ENCODE results near the gene SYVN1. TPM values are rescaled to one million over a fixed set of nuclear protein-coding genes. Genes with fewer than 3 reads are reported as not detected.
A peak's percentile ranks its signal among the peaks of the same experiment; 100 is the strongest.

SYVN1 gene
- total RNA-seq (100 to 1,000 TPM in 1 of 2 donors, 10 to 100 TPM in 1; 19.9 to 210 TPM), polyA plus RNA-seq (10 to 100 TPM; 41.1 to 72.1 TPM)

- TF ChIP-seq RXRA (IDR thresholded peaks at IDR 0.05) = peak; percentile 39 to 75
- peak in 1 of 2 donors; percentile 48 for TF ChIP-seq EGR1 (IDR thresholded peaks at IDR 0.05; ENCODE audit: low read depth in 2 of 2)
- TF ChIP-seq REST (IDR thresholded peaks at IDR 0.05) = peak; percentile 85
- no peak for TF ChIP-seq MAX (IDR thresholded peaks at IDR 0.05)
- peak; percentile 90 for TF ChIP-seq NR2F2 (IDR thresholded peaks at IDR 0.05)
- no peak for TF ChIP-seq CTCF (IDR thresholded peaks at IDR 0.05; ENCODE audit: low read depth, low read length, missing input control)
- peak; percentile 90 to 97 for TF ChIP-seq GABPA (IDR thresholded peaks at IDR 0.05 in 1 of 2, conservative IDR thresholded peaks at IDR 0.05 in 1 of 2)
- TF ChIP-seq HNF4G (IDR thresholded peaks at IDR 0.05) = no peak
- TF ChIP-seq YY1 (IDR thresholded peaks at IDR 0.05) = peak; percentile 64
- TF ChIP-seq JUND (IDR thresholded peaks at IDR 0.05) = peak in 1 of 2 donors; percentile 38
- no peak for TF ChIP-seq RAD21 (IDR thresholded peaks at IDR 0.05)
- TF ChIP-seq TAF1 (conservative IDR thresholded peaks at IDR 0.05) = no peak
- no peak for TF ChIP-seq HNF4A (conservative IDR thresholded peaks at IDR 0.05)
- under 1% methylated on average over 60 of the region's 60 CpGs for WGBS
These were observed at the start of gene SYVN1 for GRCh38 chr11:65134240-65134951. Gene SYVN1, minus strand, starts transcription at chr11:65134519. Its CDS starts 918 bp downstream, at chr11:65133601.

GRCh38 chr11:65183201-65183891, 49.0 kb upstream of the SYVN1 start:
- Histone ChIP-seq H3K4me1 (ENCODE audit: control insufficient read depth in 4 of 4, insufficient read depth in 4 of 4, low read length in 3 of 4) (peaks cover 6 to 23% (median 15%) of the 10 kb centered on the region in 4 donors), H3K9ac (ENCODE audit: low read depth in 1 of 2, low read length in 2 of 2) (no peak overlapping the region), H3K4me3 (ENCODE audit: low read depth in 1 of 3, low read length in 3 of 3) (no peak overlapping the region), H3K9me3 (ENCODE audit: control insufficient read depth in 4 of 4, low read length in 3 of 4) (no peaks in the 10 kb centered on the region), H3K27ac (ENCODE audit: low read depth in 1 of 2, low read length in 2 of 2) (no peak overlapping the region), H3K36me3 (ENCODE audit: control insufficient read depth in 4 of 4, insufficient read depth in 3 of 4, low read depth in 1 of 4, low read length in 3 of 4) (peaks cover 3 to 24% (median 16%) of the 10 kb centered on the region in 4 donors), H3K27me3 (ENCODE audit: control insufficient read depth in 4 of 4, insufficient read depth in 4 of 4, low read length in 3 of 4) (no peaks in the 10 kb centered on the region)
- TF ChIP-seq GABPA (IDR thresholded peaks at IDR 0.05 in 1 of 2, conservative IDR thresholded peaks at IDR 0.05 in 1 of 2) (no peak), SP1 (IDR thresholded peaks at IDR 0.05) (no peak), FOXA2 (IDR thresholded peaks at IDR 0.05) (no peak), HNF4A (conservative IDR thresholded peaks at IDR 0.05) (no peak), HNF4G (IDR thresholded peaks at IDR 0.05) (no peak), RXRA (IDR thresholded peaks at IDR 0.05) (no peak), CTCF (IDR thresholded peaks at IDR 0.05; ENCODE audit: low read depth, low read length, missing input control) (no peak), EGR1 (IDR thresholded peaks at IDR 0.05; ENCODE audit: low read depth in 2 of 2) (no peak), ZBTB33 (IDR thresholded peaks at IDR 0.05) (no peak), MAX (IDR thresholded peaks at IDR 0.05) (no peak)
- WGBS = 84% methylated on average over 19 of the region's 19 CpGs
- no peak for DNase-seq (ENCODE audit: low spot score)

More at GRCh38 chr11:65134240-65134951, at the start of gene SYVN1:
- Histone ChIP-seq H3K4me3 (ENCODE audit: low read depth in 1 of 3, low read length in 3 of 3) (peak within 1 kb of the TSS; percentile 80 to 95 (median 90)), H3K27ac (ENCODE audit: low read depth in 1 of 2, low read length in 2 of 2) (peak within 1 kb of the TSS; percentile 99 to 100), H3K36me3 (ENCODE audit: control insufficient read depth in 4 of 4, insufficient read depth in 3 of 4, low read depth in 1 of 4, low read length in 3 of 4) (peaks cover 26 to 36% (median 29%) of the 10 kb centered on the region in 4 donors), H3K9ac (ENCODE audit: low read depth in 1 of 2, low read length in 2 of 2) (peak within 1 kb of the TSS; percentile 96 to 100), H3K4me1 (ENCODE audit: control insufficient read depth in 4 of 4, insufficient read depth in 4 of 4, low read length in 3 of 4) (peaks cover 0 to 46% (median 30%) of the 10 kb centered on the region in 4 donors), H3K9me3 (ENCODE audit: control insufficient read depth in 4 of 4, low read length in 3 of 4) (no peaks in the 10 kb centered on the region), H3K27me3 (ENCODE audit: control insufficient read depth in 4 of 4, insufficient read depth in 4 of 4, low read length in 3 of 4) (no peaks in the 10 kb centered on the region)
- DNase-seq (ENCODE audit: low spot score) = peak; percentile 93

Measured in liver (tissue), 9 donors.